ENCODE results near the gene HOXB9.

HOXB9 gene

DNA sequence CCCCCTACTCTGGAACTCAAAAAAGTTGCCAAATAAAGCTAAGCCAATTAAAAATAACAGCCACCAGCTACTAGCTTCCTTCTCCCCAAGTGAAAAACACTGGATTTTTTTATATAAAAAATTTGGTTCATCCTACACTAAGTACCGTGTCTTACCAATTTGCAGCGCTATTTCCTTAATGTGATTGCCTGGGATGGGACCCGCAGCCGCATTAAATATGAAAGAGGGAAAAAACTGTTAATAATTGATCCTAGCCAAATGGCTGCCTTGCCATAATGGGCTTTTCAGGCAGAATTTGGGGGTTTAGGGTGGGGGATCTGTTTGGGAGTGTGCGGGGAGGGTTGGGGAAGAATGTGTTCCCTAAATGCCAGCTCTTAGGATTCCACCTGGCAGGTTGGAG, 2.0 kb downstream of the HOXB9 start:
- DNase-seq (ENCODE audit: low spot score): no peak

GRCh38 chr17:48623583-48623982, 2.6 kb downstream of the HOXB9 start:
- no peak for DNase-seq (ENCODE audit: low spot score)

DNA sequence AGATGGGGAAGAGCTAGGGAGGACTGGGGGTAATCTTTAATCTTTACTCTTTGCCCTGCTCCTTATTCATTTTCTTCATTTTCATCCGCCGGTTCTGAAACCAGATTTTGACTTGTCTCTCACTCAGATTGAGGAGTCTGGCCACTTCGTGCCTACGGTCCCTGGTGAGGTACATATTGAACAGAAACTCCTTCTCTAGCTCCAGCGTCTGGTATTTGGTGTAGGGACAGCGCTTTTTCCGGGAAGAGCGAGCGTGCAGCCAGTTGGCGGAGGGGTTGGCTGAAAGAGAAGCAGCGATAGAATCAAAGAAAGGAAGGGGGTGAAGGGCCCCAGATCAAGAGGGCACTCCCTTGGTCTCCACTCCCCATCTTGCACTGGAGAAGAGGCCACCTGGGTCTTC, 3.3 kb downstream of the HOXB9 start:
- no peak for DNase-seq (ENCODE audit: low spot score)

GRCh38 chr17:48621410-48622392, 4.5 kb downstream of the HOXB9 start:
- DNase-seq (ENCODE audit: low spot score): no peak

- no peak for DNase-seq (ENCODE audit: low spot score)
Measured at GRCh38 chr17:48620461-48621139, 5.6 kb downstream of the HOXB9 start.

- DNase-seq (ENCODE audit: low spot score): no peak
Measured at GRCh38 chr17:48619826-48620449, 6.2 kb downstream of the HOXB9 start.

- peak; percentile 88 for DNase-seq (ENCODE audit: low spot score)
Measured at GRCh38 chr17:48618256-48618896, 7.8 kb downstream of the HOXB9 start.

DNA sequence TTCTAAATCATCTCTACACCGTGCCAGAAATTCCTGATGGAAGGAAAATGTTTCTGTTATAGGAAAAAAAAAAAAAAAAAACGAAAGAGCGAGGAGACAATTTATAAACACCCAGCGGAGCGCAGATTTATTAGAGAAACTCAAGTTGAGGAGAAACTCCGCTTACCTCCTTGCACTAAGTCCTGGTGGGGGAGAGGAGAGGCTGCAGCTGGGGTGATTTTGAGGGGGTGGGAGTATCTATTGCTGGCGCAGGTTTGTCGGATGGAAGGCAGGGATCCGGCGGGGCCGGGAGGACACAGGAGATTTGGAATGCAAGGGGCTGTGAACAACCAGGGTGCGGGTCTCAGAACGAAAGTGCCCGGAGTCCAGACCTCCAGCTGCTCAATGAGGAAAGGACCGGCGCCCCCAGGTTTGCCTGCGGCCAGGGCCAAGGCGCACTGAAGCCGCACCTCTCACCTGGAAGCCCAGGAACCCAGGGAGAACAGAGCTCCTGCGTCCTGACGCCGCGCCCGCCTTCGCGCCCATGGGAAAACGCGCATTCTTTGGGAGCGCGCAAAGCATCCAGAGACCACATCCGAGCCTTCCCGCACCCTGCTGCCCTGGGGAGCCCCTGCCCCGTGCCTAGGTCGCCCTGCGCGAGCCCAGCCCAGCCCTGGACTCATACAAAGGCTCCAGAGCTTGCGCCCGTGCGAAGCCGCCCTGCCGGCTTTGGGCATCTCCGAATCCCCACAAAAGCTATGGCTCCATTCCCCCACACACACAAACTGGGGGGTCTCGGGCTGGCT, 8.5 kb downstream of the HOXB9 start:
- DNase-seq (ENCODE audit: low spot score): no peak

DNA sequence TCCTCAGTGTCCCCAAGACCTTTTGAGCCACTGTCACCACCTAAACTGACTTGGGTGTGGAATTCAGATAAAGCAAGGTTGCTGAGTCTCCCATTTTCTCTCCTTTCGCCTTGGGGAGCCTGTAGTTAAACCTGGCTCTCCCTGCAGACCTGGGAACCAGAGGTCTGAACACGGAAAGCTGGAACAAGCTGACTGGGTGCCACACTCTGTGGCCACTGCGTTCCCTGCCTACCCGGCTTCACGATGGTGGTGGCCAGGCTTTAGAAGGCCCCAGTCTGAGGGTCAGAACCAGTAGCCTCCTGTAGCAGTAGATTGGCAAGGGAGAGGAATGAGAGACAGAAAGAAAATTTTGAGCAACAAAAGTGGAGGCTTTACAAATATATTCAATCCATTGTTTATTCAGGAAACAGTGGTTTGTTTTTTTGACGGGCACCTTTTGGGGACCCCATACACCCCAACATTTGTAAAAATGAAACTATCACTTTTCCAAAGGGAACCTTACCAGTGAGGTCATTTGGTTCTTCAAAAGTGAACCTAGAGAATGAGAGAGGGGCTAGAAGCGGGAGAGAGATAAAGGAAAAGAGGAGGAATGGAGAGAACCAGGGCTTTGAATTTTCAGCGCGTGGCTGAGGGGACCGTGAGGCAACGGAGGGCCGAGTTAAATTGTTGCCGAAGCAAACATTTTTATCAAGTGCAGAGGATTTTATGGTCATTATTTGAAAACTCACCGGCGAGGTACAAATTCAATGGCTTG, 9.3 kb downstream of the HOXB9 start:
- no peak for DNase-seq (ENCODE audit: low spot score)

GRCh38 chr17:48615963-48616716, 10.0 kb downstream of the HOXB9 start:
- no peak for DNase-seq (ENCODE audit: low spot score)

- DNase-seq (ENCODE audit: low spot score): no peak
Measured at GRCh38 chr17:48615047-48615962, 10.9 kb downstream of the HOXB9 start, which contains the start of gene HOXB8. Gene HOXB8, minus strand, starts transcription at chr17:48615292. Its CDS starts 588 bp downstream, at chr17:48614704.

DNA sequence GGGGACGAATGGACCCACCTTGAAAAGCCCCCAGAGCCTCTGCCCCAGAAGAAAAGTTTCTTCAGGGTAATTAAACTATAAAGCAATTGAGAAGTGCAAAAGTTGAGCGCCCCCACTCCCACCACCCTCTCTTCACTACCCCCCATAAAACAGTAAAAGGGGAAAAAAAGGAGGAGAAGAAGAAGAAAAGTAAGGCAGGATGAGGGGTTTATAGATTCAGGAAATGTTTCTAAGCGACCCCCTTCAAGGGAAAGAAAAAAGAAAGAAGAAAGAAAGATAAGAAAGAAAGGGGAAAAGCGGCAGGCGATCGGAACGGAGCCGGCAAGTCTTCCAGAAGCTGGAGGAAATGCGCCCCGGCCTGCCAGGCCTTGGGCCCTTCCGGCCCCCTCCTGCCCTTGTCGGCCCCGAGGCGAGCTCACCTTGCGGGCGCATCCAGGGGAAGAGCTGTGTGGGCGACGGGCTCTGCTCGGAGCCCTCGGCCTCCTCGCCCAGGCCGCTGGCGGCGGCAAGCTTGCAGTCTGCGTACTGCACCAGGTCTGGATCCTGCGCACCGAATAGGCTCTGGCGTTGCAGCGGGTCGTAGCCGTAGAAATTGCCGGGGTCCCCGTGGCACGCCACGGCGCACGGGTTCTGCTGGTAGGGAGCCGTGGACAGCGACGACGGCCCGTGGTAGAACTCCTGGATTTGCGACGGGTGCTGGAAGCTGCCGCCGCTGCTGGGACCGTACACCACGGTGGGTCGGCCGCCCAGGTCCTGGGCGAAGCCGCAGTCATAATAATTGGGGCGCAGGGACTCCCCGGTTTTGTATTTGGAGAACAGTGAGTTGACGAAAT, 12.1 kb downstream of the HOXB9 start:
- no peak for DNase-seq (ENCODE audit: low spot score)

- DNase-seq (ENCODE audit: low spot score): peak; percentile 70
Measured at GRCh38 chr17:48612854-48613691, 13.1 kb downstream of the HOXB9 start.

DNA sequence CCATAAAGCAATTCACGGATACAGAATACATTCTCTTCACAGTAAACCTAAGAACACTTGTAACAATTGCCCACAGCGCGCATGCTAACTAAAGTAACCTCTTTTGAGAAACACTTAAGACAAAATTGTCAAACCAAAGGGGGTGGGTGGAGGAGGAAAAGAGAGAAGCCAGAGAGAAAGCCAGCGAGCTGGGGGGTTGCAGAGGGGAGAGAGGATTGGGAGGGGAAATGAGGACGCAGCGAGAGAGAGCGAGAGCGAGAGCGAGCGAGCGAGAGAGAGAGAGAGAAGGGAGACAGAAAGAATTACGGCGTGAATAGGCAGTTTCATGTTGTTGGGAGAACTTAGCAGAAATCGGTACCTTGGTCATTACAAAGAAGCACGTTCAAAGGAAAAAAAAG, 13.7 kb downstream of the HOXB9 start:
- DNase-seq (ENCODE audit: low spot score): no peak

DNA sequence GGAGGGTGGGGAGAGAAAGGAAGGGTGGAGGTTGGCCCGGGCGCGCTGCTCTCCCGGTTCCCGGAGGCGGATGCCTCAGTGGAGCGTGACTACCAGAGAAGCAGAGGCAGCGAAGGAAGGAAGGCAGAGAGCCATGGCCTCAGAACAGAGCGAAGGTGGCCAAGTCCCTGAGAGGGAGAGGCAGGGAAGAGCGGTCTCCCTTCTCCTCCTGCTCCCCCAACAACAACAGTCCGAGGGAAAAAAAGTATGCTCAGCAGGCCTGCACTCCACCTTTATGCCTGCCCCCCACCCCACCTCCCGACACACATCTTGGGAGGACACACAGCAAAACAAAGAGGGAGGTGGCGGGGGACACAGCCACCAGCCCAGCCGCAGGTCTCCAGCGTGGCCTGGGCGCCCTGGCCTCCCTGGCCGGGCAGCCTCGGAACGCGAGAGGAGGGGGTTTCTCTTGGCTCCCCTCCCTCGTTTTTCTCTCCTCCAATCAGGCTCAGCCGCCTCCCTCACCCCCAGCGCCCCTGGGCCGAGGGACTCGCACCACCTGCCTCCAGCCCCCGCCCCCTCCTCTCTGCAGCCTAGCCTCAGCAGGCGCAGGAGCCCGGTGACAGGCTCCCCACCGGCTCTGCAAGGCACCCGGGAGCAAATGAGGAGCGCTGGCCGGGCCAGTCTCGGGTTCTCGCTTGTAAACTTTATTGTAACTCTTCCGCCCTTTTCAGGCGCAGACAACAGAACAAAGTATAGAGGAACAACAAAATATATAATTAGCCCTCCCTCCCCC, 14.3 kb downstream of the HOXB9 start:
- DNase-seq (ENCODE audit: low spot score): no peak

DNA sequence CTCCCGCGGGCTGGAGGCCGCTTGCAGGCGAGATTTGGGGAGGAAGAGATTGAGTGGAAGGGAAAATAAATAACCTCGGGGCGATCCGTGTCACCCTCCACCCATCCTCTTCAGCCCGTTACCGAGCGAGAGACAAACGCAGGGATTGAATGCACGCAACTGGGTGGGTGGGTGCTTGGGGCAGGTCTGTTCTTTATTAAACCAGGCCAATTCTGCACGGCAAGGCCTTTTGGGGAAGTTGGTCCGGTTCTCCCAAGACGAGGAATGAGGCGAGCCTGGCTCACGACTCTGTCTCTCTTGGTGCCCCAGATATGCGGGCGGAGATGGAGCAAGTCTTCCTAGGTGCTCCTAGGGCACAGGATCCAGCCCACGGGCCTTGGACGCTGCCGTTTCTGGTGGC, 14.9 kb downstream of the HOXB9 start:
- peak; percentile 48 for DNase-seq (ENCODE audit: low spot score)
